IMR-90 (cell line): ENCODE results near the gene SETX.

ENCODE experiments used
- CTCF ChIP-seq: conservative IDR thresholded peaks from 2 replicates; pipeline ENCODE4 v1.5.1; 2012; ENCODE audit warnings: mild to moderate bottlenecking, low read depth, low read length, improper control_type of control experiment
- FOS ChIP-seq: fragments of 150-350 bp; IDR thresholded peaks from 2 replicates; pipeline ENCODE4 v1.6.1; 2016; ENCODE audit warnings: low read depth, low read length
- MAFK ChIP-seq: IDR thresholded peaks from 2 replicates; pipeline ENCODE4 v1.6.1; 2012; ENCODE audit warnings: low read depth, low read length, improper control_type of control experiment
- POLR2A ChIP-seq: IDR thresholded peaks from 2 replicates; pipeline ENCODE4 v1.6.1; 2012; ENCODE audit warnings: mild to moderate bottlenecking, low read depth, low read length
- RAD21 ChIP-seq: IDR thresholded peaks from 2 replicates; pipeline ENCODE4 v1.6.1; 2012; ENCODE audit warnings: low read length, improper control_type of control experiment
- RCOR1 ChIP-seq: IDR thresholded peaks from 2 replicates; pipeline ENCODE4 v1.6.1; 2012; ENCODE audit warnings: mild to moderate bottlenecking, low read length, improper control_type of control experiment; ENCODE audit not compliant: insufficient replicate concordance
- RFX5 ChIP-seq: IDR thresholded peaks from 2 replicates; pipeline ENCODE4 v1.8.0; 2012; ENCODE audit warnings: low read depth, mild to moderate bottlenecking, low read length, moderate library complexity
- SMC3 ChIP-seq: fragments of 150-350 bp; IDR thresholded peaks from 2 replicates; pipeline ENCODE4 v1.6.1; 2016; ENCODE audit warnings: low read depth, mild to moderate bottlenecking, antibody characterized with exemption, low read length, moderate library complexity
- USF2 ChIP-seq: fragments of 150-350 bp; IDR thresholded peaks from 2 replicates; pipeline ENCODE4 v1.6.1; 2017; ENCODE audit warnings: mild to moderate bottlenecking, antibody characterized with exemption, low read length, low read depth

DNA sequence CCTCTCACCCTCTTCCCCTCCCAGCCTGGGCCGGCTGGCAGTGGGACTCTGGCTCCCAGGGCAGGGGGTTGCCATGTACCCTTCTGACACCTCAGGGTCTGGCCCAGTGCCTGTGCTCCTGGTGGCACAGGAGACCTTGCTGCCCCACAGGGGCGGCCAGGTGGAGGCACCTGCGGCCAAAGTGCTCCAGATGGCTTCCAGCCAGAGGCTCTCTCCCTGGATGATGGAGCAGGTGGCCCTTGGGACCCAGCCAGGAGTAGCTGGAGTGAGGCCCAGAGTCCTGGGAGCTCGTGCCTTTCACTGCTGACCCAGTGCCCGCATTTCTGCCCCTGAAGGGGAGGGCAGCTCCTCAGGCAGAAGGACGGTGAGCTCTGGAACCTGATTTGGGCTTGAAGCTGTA, 105.7 kb downstream of the SETX start:
- TF ChIP-seq POLR2A (no peak), CTCF (no peak), RAD21 (no peak), MAFK (no peak), FOS (no peak), SMC3 (no peak), USF2 (no peak), RFX5 (no peak), RCOR1 (no peak)
